ENCODE results near the gene LIG1.

The LIG1 gene

GRCh38 chr19:48168689-48169088 lies 1.5 kb downstream of the LIG1 start:
- ChIA-PET CTCF (interaction anchor here (0.6 kb wide), 1 partner anchor 62 kb away, joined by 3 read pairs; no protein-coding TSS in a partner anchor), POLR2A (interaction anchor here (1.0 kb wide), 1 partner anchor 16 kb away, joined by 4 read pairs; no protein-coding TSS in a partner anchor)
- TF ChIP-seq CTBP1 (IDR thresholded peaks at IDR 0.05; ENCODE audit: borderline replicate concordance) (no peak), SUZ12 (IDR thresholded peaks at IDR 0.05) (no peak), FOXA1 (IDR thresholded peaks at IDR 0.05) (no peak), FOXM1 (IDR thresholded peaks at IDR 0.05; ENCODE audit: borderline replicate concordance) (no peak), ARNT (IDR thresholded peaks at IDR 0.05) (no peak), TARDBP (IDR thresholded peaks at IDR 0.05) (no peak), SP1 (IDR thresholded peaks at IDR 0.05) (no peak), BHLHE40 (IDR thresholded peaks at IDR 0.05; ENCODE audit: borderline replicate concordance) (no peak), ELF4 (IDR thresholded peaks at IDR 0.05) (no peak), FOXK2 (IDR thresholded peaks at IDR 0.05) (no peak), ZNF384 (IDR thresholded peaks at IDR 0.05) (no peak), NFRKB (IDR thresholded peaks at IDR 0.05) (no peak), L3MBTL2 (conservative IDR thresholded peaks at IDR 0.05) (no peak), LEF1 (IDR thresholded peaks at IDR 0.05; ENCODE audit: borderline replicate concordance) (no peak)
- TF ChIP-seq, protein P1, sequence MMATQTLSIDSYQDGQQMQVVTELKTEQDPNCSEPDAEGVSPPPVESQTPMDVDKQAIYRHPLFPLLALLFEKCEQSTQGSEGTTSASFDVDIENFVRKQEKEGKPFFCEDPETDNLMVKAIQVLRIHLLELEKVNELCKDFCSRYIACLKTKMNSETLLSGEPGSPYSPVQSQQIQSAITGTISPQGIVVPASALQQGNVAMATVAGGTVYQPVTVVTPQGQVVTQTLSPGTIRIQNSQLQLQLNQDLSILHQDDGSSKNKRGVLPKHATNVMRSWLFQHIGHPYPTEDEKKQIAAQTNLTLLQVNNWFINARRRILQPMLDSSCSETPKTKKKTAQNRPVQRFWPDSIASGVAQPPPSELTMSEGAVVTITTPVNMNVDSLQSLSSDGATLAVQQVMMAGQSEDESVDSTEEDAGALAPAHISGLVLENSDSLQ (IDR thresholded peaks at IDR 0.05), result no peak
- DNase-seq (ENCODE audit: extremely low spot score), result no peak

DNA sequence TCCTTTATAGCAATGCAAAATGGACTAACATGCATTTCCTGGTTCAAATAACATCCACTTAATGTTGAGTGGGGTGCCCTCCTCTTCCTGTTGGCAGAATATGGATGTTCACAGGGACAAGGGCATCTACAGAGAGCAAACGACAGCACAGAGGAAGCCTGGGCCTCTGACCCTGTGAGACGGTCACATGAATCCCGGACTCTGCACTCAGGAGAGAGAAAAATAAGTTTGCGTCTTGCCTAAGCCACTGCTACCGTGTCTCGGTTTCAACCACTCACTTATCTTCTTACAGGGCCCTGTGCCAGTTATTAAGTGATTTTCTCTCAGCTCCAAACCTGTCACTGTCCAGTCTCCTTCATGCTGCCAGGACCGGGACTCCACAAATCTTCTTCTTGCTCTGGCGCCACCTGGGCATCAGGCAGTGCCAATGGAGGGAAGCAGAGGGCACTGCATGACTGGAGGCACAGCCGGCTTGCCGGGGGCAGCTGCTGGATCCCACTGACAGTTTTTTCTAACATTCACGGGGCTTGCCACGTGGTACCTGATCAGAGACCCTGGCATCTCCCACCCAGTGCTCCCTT lies 11.8 kb downstream of the LIG1 start:
- no peak for DNase-seq (ENCODE audit: extremely low spot score)
- CTCF ChIA-PET, result no interaction called here
- TF ChIP-seq NFRKB (IDR thresholded peaks at IDR 0.05), result no peak
- POLR2A ChIA-PET, result interaction anchor here (1.1 kb wide), 1 partner anchor 48 kb away, joined by 4 read pairs; the partner anchor contains the start of gene PLA2G4C

GRCh38 chr19:48154003-48154402 lies 16.1 kb downstream of the LIG1 start:
- ChIA-PET POLR2A (interaction anchor here (1.6 kb wide), 1 partner anchor 43 kb away, joined by 6 read pairs; the partner anchor contains the start of gene PLA2G4C), CTCF (no interaction called here)
- no peak for DNase-seq (ENCODE audit: extremely low spot score)
- TF ChIP-seq ELF4 (IDR thresholded peaks at IDR 0.05) (no peak), SP1 (IDR thresholded peaks at IDR 0.05) (no peak), ZNF384 (IDR thresholded peaks at IDR 0.05) (no peak), FOXA1 (IDR thresholded peaks at IDR 0.05) (no peak), FOXK2 (IDR thresholded peaks at IDR 0.05) (no peak), FOXM1 (IDR thresholded peaks at IDR 0.05; ENCODE audit: borderline replicate concordance) (no peak), HDGF (IDR thresholded peaks at IDR 0.05; ENCODE audit: borderline replicate concordance) (no peak), BHLHE40 (IDR thresholded peaks at IDR 0.05; ENCODE audit: borderline replicate concordance) (no peak), SUZ12 (IDR thresholded peaks at IDR 0.05) (no peak), L3MBTL2 (conservative IDR thresholded peaks at IDR 0.05) (no peak), TARDBP (IDR thresholded peaks at IDR 0.05) (no peak), LEF1 (IDR thresholded peaks at IDR 0.05; ENCODE audit: borderline replicate concordance) (no peak)
- TF ChIP-seq, protein P1 (IDR thresholded peaks at IDR 0.05), result no peak

DNA sequence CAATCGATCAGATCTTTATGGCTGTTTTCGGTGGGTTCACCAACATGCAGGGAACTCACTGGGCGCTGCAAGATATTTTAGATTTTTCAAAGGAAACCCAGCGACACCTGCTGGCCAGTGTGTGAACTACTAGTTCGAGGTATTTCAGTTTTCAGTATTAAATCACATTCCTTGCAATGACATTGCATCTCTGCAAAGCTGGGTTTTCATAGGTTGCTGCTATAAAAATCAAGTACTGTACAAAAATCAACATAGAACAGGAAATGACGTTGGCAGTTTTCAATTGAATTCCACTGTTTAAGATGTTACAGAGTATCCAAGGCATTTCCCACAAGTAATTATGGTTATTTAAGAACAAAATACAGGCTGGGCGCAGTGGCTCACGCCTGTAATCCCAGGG lies 17.6 kb downstream of the LIG1 start:
- peak; percentile 65 for DNase-seq (ENCODE audit: extremely low spot score)
- POLR2A ChIA-PET, result interaction anchor here (1.0 kb wide), 1 partner anchor 17 kb away, joined by 4 read pairs; no protein-coding TSS in a partner anchor

DNA sequence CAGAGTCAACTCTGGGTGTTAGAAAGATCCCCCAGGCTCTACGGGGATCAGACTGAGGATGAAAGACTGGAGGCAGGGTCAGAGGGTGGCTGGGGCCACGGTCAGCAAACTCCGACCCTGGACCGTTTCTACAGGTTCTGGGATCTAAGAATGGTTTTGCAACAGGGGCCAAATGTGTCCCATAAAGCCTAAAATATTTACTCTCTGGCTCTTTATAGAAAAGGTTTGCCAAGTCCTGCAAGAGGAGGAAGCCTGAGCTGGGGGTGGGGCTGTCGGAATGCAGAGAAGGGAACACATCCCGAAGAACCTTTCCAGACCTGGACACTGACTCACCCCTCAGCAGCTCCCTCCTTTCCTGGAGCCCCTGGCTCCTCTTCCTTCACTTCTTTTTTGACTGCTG lies 20.7 kb downstream of the LIG1 start:
- no peak for DNase-seq (ENCODE audit: extremely low spot score)
- POLR2A ChIA-PET, result interaction anchor here (0.8 kb wide), 1 partner anchor 39 kb away, joined by 3 read pairs; the partner anchor contains the start of gene PLA2G4C
- TF ChIP-seq ELF4 (IDR thresholded peaks at IDR 0.05) (no peak), NFRKB (IDR thresholded peaks at IDR 0.05) (no peak), L3MBTL2 (conservative IDR thresholded peaks at IDR 0.05) (no peak), FOXM1 (IDR thresholded peaks at IDR 0.05; ENCODE audit: borderline replicate concordance) (no peak)
- TF ChIP-seq, protein P1 (IDR thresholded peaks at IDR 0.05), result no peak
- CTCF ChIA-PET, result no interaction called here

More for the DNA sequence above, 17.6 kb downstream of the LIG1 start:
- CTCF ChIA-PET, result interaction anchor here (0.7 to 1.2 kb wide), 3 partner anchors 45 to 271 kb away, joined by 3 to 7 read pairs (median 4); no protein-coding TSS in a partner anchor
- TF ChIP-seq L3MBTL2 (conservative IDR thresholded peaks at IDR 0.05) (no peak), TARDBP (IDR thresholded peaks at IDR 0.05) (no peak), SUZ12 (IDR thresholded peaks at IDR 0.05) (no peak), ARNT (IDR thresholded peaks at IDR 0.05) (no peak), HDGF (IDR thresholded peaks at IDR 0.05; ENCODE audit: borderline replicate concordance) (no peak), FOXA1 (IDR thresholded peaks at IDR 0.05) (no peak), LEF1 (IDR thresholded peaks at IDR 0.05; ENCODE audit: borderline replicate concordance) (no peak)

- ChIA-PET POLR2A (no interaction called here), CTCF (no interaction called here)
- DNase-seq (ENCODE audit: extremely low spot score), result no peak
- TF ChIP-seq SP1 (IDR thresholded peaks at IDR 0.05), result no peak
- no peak for TF ChIP-seq ARNT (IDR thresholded peaks at IDR 0.05)
- TF ChIP-seq FOXM1 (IDR thresholded peaks at IDR 0.05; ENCODE audit: borderline replicate concordance), result no peak
- TF ChIP-seq CTBP1 (IDR thresholded peaks at IDR 0.05; ENCODE audit: borderline replicate concordance), result no peak
- no peak for TF ChIP-seq LEF1 (IDR thresholded peaks at IDR 0.05; ENCODE audit: borderline replicate concordance)
- no peak for TF ChIP-seq ELF4 (IDR thresholded peaks at IDR 0.05)
- TF ChIP-seq, protein P1 (IDR thresholded peaks at IDR 0.05), result no peak
- no peak for TF ChIP-seq FOXK2 (IDR thresholded peaks at IDR 0.05)
- TF ChIP-seq BHLHE40 (IDR thresholded peaks at IDR 0.05; ENCODE audit: borderline replicate concordance), result no peak
- TF ChIP-seq SUZ12 (IDR thresholded peaks at IDR 0.05), result no peak
- no peak for TF ChIP-seq TARDBP (IDR thresholded peaks at IDR 0.05)
- no peak for TF ChIP-seq ZNF384 (IDR thresholded peaks at IDR 0.05)
- TF ChIP-seq FOXA1 (IDR thresholded peaks at IDR 0.05), result no peak
- TF ChIP-seq HDGF (IDR thresholded peaks at IDR 0.05; ENCODE audit: borderline replicate concordance), result no peak
- TF ChIP-seq NFRKB (IDR thresholded peaks at IDR 0.05), result no peak
- no peak for TF ChIP-seq L3MBTL2 (conservative IDR thresholded peaks at IDR 0.05)
Measured at GRCh38 chr19:48148576-48148975, 21.6 kb downstream of the LIG1 start.

Measured in HEK293T (cell line).